Ishikawa (cell line): ENCODE measurements around the gene GLOD4.

Experiments used
- EGR1 ChIP-seq: IDR thresholded peaks from 2 replicates; pipeline ENCODE4 v1.6.1; 2012
- RAD21 ChIP-seq: IDR thresholded peaks from 2 replicates; pipeline ENCODE4 v1.6.1; 2012; ENCODE audit warnings: low read depth
- ZBTB7A ChIP-seq: IDR thresholded peaks from 2 replicates; pipeline ENCODE4 v1.6.1; 2012; ENCODE audit warnings: low read depth
- TF ChIP-seq, protein P1 (sequence below): IDR thresholded peaks from 2 replicates; pipeline ENCODE4 v1.6.1; 2012
- TF ChIP-seq, protein P2 (sequence below): IDR thresholded peaks from 2 replicates; pipeline ENCODE4 v1.6.1; 2012; ENCODE audit warnings: low read depth, mild to moderate bottlenecking

DNA sequence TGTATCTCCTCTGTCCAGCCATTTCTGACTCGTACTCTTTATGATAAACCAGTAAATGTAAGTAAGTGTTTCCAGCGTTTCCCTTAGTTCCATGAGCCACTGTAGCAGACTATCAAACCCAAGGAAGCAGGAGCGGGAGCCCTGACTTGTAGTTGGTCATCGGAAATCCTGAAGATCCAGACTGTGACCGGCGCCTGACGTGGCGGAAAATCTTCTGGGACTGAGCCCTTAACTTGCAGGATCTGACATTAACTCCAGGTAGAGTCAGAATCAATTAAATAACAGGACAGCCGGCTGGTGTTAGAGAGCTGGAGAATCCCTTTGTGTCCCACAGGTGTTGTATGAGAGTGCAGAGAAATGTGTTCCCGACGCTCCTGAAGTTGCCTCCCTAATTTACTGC lies 4.0 kb downstream of the GLOD4 start:
- TF ChIP-seq EGR1: no peak
- no peak for TF ChIP-seq ZBTB7A
- TF ChIP-seq, protein P1, sequence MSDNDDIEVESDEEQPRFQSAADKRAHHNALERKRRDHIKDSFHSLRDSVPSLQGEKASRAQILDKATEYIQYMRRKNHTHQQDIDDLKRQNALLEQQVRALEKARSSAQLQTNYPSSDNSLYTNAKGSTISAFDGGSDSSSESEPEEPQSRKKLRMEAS: no peak
- TF ChIP-seq, protein P2, sequence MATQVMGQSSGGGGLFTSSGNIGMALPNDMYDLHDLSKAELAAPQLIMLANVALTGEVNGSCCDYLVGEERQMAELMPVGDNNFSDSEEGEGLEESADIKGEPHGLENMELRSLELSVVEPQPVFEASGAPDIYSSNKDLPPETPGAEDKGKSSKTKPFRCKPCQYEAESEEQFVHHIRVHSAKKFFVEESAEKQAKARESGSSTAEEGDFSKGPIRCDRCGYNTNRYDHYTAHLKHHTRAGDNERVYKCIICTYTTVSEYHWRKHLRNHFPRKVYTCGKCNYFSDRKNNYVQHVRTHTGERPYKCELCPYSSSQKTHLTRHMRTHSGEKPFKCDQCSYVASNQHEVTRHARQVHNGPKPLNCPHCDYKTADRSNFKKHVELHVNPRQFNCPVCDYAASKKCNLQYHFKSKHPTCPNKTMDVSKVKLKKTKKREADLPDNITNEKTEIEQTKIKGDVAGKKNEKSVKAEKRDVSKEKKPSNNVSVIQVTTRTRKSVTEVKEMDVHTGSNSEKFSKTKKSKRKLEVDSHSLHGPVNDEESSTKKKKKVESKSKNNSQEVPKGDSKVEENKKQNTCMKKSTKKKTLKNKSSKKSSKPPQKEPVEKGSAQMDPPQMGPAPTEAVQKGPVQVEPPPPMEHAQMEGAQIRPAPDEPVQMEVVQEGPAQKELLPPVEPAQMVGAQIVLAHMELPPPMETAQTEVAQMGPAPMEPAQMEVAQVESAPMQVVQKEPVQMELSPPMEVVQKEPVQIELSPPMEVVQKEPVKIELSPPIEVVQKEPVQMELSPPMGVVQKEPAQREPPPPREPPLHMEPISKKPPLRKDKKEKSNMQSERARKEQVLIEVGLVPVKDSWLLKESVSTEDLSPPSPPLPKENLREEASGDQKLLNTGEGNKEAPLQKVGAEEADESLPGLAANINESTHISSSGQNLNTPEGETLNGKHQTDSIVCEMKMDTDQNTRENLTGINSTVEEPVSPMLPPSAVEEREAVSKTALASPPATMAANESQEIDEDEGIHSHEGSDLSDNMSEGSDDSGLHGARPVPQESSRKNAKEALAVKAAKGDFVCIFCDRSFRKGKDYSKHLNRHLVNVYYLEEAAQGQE: no peak
- TF ChIP-seq RAD21: no peak
